Iris pigment epithelial cell (primary cell): ENCODE data around the gene MYO5A.

Source experiments
- DNase-seq: peaks from one replicate; pipeline ENCODE4 v3.0.0-alpha.2; 2011; ENCODE audit warnings: low read depth

MYO5A gene

DNA sequence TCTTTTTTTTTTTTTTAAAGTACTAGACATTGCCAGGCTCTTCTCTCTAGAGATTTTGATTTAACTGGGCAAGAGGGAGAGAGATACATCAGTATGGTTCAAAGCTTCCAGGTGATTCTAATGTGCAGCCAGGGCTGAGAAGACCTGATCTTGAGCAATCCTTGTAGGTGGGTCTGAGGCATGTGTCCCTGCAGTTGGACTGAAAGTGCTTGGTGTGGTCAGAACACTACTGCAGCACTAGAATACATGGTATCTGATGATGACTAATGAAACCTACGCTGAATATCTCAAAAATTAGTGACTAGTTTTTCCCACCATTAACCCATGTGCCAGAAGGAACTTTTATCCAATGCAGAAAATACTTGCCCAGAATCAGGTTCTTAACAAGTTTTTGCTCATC lies 198.7 kb downstream of the MYO5A start:
- no peak for DNase-seq

DNA sequence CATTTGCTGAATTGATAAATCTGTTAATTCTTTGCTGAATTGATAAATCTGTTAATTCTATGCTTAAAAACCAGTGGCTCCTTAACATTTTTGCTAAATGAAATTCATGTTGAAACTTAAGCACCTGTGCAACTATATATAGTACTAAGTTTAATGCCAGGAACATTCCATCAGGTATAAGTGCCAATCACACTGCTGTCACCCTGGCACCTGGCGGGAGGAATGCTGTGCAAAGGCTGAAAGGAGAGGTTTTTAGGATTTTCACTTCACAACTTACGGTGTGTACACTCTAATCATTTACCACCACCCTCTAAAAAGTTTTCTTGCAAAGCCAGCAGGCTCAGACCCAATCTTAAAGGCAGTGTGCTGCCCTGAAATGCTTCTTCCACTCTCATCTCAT lies 199.5 kb downstream of the MYO5A start:
- no peak for DNase-seq

DNA sequence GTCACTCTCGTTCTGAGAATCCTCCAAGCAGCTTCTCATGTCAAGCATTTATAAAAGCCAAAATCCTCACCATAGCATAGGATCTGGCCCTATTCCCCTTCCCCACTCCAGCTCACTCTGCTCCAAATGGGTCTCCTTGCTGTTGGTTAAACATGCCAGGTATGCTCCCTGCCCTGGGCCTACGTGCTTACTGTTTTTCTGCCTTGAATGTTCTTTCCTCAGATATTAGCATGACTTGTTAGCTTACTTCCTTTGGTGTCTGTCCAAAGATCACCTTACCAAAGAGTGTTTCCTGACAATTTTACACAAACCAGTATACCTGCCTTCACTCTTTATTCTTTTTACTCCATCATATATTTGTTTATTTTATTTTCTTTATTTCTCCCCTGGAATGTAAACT lies 200.0 kb downstream of the MYO5A start:
- no peak for DNase-seq

DNA sequence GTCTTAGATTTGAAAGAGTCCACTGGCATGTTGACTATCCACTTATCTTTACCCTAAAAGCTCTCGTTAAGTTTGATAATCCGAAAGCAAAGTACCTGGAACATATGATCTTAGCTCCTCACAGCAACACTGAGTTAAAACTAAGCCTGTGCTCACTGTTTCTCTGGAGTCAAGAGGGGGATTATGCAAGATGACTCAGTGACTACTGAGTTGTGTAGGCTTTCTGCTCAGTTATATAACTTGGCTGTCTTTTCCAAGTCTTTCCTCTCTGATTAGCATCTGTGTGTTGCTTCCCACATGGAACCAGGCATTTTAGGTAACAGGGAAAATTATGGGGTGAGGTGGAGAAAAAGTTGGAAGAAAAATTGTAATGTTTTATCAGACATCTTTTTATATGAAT lies 201.9 kb downstream of the MYO5A start:
- peak; percentile 73 for DNase-seq

DNA sequence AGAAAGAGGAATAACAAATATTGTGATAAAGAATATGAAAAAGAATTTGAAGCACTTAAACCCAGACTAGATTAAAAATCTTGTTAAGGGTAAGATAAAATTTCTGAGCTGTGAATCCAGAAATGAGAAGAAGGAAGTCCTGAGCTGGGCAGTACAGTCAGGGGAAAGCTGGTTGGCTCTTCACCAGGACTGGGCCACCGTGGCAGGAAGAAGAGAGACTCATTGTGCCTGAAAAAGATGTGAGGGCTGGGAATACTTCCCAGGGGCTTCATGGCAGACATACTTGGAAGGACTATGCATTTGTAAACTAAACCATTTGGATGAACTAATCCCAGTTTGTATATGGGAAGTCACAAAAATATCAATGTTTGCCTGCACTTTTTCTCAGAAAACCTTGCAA lies 204.6 kb downstream of the MYO5A start:
- no peak for DNase-seq

DNA sequence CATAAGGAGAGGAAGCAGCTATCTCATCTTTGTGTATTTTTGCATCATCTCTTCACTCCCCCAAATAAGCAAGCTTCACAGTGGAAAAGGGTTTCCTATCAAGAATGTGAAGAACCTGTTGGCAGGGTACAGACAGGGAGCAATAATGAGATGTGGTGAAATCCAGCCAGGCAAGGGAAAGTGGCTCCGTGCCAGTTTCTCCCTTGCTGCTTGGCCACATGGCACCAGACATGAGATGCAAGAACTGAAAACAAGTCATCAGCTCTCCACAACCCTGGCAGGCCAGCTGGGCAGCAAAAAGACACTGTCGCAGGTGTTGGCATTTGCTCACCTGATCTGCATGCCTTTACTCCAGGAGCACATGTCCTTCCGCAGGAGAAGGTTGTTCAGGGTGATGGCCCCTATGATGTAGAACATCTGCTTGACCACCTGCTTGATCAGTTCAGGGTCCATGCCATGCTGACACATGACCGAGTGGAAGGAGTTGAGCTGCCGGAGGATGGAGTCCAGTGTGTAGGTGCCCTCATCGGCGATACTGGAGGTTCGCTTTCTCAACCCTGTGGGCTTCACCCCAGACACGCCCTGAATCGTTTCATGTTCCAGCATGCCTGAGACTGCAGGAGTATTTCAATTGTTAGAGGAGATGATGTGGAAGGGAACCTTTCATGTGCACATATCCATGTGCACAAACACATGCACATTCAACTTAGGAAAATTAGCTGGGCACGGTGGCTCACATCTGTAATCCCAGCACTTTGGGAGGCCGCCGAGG lies 209.8 kb downstream of the MYO5A start:
- no peak for DNase-seq

DNA sequence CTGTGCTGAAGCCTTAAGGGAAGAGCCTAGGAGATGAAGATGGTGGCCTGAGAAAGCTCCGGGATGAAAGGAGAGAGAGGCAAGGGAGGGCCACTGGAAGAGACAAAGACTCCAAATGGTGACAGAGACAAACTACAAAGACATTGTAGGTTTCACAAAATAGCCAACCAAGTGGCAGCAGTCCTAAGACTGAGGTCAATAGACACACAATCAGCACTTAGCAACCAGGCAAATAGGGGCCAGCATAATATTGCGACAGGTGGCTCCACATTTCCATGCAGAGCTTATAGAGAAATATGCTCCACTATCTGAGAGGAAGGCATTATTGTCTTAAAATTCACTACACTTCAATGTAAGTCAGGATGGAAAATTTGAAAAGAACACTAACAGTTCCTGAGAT lies 211.0 kb downstream of the MYO5A start:
- no peak for DNase-seq

DNA sequence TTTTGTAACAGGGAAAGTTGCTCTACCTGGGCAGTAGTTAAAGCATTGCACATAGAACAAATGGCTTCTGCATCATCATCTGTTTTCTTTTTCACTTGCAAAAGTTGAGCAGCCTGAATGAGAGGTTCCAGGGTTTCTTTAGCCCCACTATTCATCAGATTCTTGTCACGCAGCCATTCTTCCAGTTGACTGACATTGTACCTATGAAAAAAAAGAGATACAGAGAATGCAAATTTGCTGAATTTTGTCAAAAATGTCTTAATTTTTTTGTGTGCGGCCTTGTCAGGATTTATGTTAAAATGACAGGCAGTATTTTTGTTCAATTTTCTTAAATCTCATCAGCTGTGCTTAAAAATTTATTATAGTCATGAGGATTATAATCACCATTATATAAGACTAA lies 211.7 kb downstream of the MYO5A start:
- no peak for DNase-seq

DNA sequence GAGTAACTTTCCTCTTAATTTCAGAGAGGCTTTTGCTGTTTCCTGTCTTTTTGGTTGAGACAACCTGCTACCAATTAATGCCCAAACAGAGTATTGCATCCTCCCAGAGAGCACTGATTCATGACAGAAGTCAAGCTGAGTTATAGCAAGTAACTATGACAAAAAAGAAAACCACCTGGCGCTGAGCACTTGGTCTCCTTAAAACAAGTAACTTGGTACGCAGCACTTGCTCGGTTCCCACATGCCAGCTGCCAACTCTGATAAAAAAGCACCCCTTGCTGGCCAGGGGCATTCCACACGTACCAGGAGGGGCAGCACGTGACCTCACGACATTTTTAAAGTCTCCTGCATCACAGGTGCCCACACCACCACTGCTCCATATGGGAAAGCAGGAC lies 219.5 kb downstream of the MYO5A start:
- DNase-seq, result no peak

DNA sequence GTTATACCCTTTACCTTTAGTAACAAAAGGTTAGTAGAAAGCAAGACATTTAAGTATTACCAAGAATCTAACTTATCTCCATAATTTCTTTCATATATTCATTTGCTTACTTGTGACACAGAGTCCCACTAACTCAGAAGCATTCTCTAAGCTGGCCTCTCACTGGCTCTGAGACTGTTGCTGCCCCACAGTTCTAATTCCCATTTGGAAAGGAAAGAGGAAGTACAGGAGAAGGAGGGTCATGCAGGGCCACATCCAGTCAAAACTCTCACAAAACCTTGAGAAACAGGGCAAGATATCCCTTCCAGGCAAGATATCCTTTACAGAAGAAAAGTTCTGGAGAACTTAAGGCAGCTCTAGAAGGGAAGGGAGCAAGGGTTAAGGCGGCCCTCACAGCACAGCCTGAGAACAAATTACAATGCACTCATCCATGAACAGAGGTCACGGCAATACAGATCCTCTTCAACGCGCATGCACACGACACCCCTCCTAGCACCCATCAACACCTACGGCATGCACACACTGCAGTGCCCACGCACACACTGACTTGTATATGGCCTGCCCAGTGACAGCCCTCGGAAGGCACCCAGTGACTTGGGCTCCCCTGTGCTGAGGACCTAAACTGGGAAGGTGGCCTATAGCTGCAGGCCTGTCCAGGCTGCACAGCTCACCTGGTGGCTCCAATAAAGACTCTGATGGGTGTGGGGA lies 220.1 kb downstream of the MYO5A start:
- no peak for DNase-seq

DNA sequence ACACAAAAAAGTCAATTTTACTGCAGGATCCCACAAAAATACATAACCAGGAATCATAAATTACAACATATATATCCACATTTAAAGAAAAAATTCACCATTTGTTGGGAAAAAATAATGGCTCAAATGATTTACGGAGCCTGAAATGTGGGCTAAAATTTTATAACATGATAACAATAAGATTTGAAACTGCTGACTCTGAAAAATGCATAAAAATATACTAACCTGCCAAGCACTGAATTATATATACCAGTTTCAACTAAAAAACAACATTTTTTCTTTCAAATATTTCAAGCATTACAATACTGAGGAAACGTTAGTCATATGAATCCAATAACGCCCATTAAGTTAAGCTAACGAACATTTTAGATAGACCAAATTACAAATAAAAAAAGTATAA lies 220.8 kb downstream of the MYO5A start:
- DNase-seq, result no peak

DNA sequence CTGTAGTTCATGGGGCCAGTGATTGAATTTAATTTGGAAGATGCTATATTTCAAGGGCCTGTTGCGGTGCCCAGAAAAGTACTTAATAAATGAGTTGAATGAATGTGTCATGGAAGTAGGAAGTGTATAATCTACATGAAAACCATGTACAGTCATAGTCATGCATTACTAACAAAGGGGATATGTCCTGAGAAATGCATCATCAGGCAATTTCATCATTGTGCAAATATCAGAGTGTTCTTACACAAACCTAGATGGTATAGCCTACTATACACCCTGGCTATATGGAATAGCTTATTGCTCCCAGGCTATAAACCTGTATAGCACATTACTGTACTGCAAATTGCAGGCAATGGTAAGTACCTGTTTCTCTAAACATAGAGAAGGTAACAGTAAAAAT lies 222.4 kb downstream of the MYO5A start:
- peak; percentile 79 for DNase-seq

DNA sequence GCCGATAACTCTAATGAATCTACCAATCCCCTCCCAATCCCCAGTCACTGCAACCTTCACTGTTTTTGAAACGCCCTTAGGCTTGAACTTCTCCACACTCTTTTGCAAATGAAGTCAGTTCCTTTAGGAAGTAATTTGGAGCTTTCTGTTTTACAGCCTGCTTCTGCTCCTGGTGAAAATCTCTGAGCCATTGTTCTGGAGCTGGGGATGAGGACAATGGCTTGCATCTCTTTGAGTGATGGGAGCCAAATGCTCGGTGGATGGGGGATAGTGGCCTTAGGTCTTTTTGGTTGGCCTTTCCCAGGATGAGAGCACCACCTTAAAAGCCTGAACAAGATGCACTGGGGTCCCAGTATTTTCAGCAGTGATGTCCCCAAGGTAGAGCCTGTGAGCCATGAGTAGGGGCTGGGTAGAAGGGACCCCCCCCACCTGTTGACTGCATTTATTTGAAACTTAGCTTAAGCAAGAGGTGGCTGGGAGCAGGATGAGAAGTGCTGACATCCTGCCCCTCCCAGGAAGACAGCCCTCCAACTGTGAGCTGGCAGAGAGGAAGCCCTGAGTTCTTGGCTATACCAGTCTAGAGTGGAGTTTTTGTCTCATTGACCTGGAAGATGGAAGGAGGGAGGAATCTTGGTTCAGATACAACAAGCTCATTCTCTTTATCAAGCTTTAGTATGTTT lies 225.4 kb downstream of the MYO5A start:
- DNase-seq, result no peak

DNA sequence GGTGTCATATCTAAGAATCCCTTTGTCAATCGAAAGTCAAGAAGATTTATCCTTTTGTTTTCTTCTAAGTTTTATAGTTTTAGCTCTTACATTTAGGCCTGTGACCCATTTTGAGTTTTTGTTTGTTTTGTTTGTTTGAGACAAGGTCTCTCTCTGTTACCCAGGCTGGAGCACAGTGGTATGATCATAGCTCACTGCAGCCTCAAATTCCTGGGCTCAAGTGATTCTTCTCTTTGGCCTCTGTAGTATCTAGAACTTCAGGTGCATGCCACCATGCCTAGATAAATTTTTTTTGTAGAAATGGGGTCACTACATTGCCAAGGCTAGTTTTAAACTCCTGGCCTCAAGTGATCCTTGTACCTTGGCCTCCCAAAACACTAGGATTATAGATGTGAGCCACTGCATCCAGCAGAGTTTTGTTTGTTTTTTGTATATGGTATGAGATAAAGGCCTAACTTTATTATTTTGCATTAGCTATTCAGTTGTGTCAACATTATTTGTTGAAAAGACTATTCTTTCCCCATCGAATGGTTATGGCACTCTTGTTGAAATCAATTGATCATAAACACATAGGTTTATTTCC lies 227.3 kb downstream of the MYO5A start:
- DNase-seq, result no peak

DNA sequence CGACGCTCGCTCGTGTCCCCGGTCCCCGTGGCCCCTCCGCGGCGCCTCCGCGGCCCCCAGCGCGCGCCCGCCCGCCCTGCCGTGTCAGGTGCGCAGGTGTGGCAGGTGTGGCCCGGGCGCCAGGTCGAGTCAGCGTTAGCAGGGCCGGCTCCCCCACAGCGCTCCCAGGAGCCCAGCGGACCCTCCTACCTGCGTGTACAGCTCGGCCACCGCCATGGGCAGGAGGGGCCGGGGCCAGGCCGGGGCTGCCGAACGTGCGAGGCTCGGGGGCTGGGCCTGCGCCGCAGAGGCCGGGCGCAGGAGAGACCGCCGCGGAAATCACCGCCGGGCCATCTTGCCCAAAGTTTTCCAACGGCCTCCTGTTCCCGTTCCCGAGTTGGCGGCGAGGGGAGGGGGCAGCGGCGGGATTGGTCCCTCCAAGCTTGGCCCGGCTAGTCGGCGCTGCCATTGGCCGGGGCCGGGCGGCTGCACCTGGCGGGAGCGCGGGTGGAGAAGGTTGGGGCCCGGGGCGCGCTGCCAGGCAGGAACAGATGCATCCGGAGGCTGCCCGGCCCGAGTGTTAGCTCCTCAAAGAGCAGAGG lies 233.2 kb downstream of the MYO5A start, which contains the start of gene MYO5C:
Gene MYO5C, minus strand, starts transcription at position 384 of the 581 bp plus-strand sequence. Its CDS starts 168 bp downstream, at position 216.
- no peak for DNase-seq

DNA sequence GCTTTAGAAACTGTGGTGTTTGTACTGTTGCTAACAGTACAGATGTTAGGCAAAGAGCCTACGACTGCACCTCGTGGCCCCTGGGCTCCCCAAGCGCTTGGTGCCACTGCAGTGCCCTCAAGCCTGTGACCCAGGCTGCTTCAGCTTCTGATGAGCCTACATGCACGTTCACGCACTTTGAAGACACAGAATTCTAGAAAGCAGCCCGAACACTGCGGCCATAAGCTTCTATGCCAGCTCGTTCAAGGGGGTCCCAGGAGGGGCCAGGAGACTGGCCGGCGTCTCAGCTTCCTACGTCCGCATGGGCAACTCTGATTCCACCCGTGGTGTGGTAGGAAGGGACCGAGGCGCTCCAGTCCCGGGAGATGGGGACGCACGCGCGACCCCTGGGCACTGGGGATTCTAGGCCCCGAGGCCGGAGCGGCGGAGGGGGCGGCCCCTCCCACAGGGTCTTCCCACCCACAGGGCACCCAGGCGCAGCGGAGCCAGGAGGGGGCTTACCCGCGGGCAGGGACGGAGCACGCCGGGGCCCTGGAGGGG lies 233.7 kb downstream of the MYO5A start:
- DNase-seq, result no peak

DNA sequence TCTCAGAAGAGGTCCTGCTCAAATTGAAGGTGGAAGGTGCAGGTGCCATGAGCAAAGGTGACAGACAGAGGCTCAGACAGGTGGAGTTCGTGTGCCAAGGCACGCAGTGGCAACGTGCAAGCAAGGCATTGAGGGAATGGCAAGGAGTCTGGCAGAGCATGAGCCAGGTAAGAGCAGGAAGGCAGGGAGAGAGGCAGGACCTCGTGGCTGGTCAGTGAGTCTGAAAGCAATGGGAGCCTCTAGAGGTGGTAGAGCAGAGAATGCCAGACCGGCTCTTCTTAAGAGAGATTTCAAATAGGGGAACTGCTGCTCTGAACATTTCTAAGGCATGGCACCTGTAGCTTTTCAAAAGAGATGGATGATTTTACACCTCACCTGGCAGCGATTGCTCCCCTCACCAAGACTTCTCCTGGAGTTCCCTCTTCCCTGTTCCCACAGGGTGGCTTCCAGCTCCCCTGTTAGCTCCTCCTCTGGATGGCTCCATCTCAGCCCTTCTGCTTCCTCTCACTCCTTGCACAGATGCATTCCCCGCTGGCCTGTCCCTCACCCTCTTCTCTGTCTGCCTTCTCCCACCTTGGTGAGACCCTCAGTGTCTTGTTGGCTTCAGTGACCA lies 235.8 kb downstream of the MYO5A start:
- no peak for DNase-seq

DNA sequence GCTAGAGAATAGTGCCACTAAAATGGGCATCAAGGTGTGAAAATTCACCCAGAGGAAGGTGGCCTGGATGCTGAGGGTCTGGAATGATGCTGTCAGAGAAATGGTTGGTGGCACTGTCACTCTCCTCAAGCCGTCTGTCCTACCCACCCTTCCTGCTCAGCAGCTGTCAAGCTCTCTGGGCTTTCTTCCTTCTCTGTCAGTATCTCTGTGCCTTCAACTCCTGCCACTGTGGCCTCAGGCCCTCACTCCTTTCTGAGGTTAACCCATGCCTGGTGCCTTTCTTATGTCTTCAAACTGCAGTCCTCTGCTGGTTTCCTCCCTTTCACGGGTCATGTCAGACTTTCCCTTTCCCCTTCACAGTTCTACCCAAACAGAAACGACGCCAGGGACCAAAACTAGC lies 237.5 kb downstream of the MYO5A start:
- no peak for DNase-seq

DNA sequence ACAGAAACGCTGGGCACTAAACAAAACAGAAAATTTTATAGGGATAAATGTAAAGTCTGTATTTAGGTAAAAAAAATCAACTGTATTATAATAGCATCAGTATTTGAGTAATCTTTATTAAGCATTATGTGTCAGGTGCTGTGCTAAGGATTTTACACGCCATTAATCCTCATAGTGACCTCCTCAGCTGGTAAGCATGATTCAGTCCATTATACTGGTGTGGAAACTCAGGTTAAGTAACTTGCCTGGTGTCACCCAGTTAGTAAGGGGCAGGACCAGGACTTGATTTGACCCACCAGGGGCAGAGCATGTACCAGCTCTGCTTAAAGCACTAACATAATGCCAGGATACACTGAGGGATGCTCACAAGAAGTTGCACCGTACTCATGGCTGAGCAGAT lies 237.9 kb downstream of the MYO5A start:
- no peak for DNase-seq

DNA sequence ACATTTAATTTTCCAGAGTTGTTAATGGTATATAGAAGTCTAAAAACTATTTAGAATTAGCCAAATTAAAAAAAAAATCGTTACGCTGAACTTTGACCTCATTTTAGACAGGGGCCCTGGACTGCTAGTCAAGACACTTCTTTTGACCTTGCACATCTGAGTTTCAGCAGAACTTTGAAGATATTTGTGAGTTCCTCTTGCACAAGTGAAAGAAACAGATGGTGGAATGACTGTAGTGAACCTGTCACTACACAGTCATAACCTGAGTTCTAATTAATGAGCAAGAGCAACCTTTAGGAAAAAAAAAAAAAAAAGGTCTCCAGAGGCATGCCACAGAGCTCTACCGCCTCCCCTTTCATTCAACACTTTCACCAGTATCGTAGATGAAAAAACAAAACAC lies 238.4 kb downstream of the MYO5A start:
- no peak for DNase-seq

DNA sequence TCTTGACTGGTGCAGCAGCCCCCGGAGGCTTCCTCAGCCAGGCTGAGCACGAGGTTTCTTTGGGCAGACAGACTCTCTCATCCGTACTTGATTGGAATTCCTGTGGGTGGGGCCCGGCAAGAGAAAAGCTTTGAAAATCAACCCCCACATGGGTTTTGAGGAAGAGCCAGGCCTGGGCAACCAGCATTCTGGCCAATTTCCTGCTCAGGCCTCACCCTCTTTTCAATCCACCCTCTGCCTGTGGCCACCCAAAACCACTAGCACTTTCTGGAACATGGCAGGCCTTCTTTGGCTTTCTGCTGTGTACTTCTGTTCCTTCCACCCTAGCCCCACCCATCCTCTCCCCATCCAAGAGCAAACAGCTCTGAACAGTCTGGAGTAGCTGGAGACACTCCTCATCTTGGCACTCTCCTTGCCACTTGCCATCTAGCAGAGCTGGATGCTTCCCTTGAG lies 239.0 kb downstream of the MYO5A start:
- DNase-seq, result peak; percentile 9

DNA sequence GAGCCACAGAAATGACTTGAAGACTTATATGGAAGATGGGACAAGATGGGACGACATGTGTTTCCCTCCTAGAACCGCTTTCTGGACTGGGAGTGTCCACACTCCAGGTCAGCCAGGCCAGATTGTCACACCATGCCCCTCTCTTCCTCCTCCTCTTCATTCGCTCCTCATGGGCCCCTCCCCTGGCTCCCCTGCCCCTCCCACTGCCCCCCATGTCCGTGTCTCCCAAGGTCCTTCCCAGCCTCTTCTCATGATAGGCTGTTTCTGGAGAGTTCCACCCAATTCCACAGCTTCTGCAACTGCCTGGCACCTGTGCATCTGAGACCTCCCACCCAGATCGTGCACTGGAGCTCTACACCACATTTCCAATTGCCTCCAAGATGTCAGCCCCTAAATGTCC lies 239.7 kb downstream of the MYO5A start:
- DNase-seq, result no peak
